SK-N-SH treated with all-trans-retinoic acid at 6 μM for 48 hours (cell line): Measurements from ENCODE around the gene IFI27L1.

Experiments
- ARNTL ChIP-seq: fragments of 450-650 bp; formaldehyde crosslinking; IDR thresholded peaks from 2 replicates; pipeline ENCODE4 v1.5.0; 2020; ENCODE audit warnings: low read depth, mild to moderate bottlenecking, moderate library complexity, borderline replicate concordance
- OSR1 ChIP-seq: fragments of 250-450 bp; sonication (Bioruptor Pico); IDR thresholded peaks from 2 replicates; pipeline ENCODE4 v1.8.0; 2022; ENCODE audit warnings: moderate library complexity, mild to moderate bottlenecking, inconsistent platforms
- TCF4 ChIP-seq: fragments of 250-450 bp; sonication (Bioruptor Pico); IDR thresholded peaks from 2 replicates; pipeline ENCODE4 v1.8.0; 2021; ENCODE audit warnings: mild to moderate bottlenecking, moderate library complexity, borderline replicate concordance
- TOX ChIP-seq: fragments of 250-450 bp; sonication (Bioruptor Pico); IDR thresholded peaks from 2 replicates; pipeline ENCODE4 v1.8.0; 2021; ENCODE audit warnings: mild to moderate bottlenecking, moderate library complexity, borderline replicate concordance
- TSHZ2 ChIP-seq: fragments of 250-450 bp; sonication (Bioruptor Pico); IDR thresholded peaks from 2 replicates; pipeline ENCODE4 v1.5.0; 2020; ENCODE audit warnings: mild to moderate bottlenecking, moderate library complexity
- ZC3H10 ChIP-seq: fragments of 250-450 bp; sonication (Bioruptor Pico); IDR thresholded peaks from 2 replicates; pipeline ENCODE4 v1.5.1; 2021; ENCODE audit warnings: mild to moderate bottlenecking, moderate library complexity
- ZFP30 ChIP-seq: fragments of 450-650 bp; formaldehyde crosslinking; IDR thresholded peaks from 2 replicates; pipeline ENCODE4 v1.5.0; 2022; ENCODE audit warnings: mild to moderate bottlenecking, moderate library complexity
- ZNF565 ChIP-seq: fragments of 450-650 bp; formaldehyde crosslinking; conservative IDR thresholded peaks from 2 replicates; pipeline ENCODE4 v1.5.0; 2020; ENCODE audit warnings: low read depth, mild to moderate bottlenecking, moderate library complexity
- ZNF70 ChIP-seq: fragments of 450-650 bp; formaldehyde crosslinking; IDR thresholded peaks from 2 replicates; pipeline ENCODE4 v1.5.0; 2020; ENCODE audit warnings: mild to moderate bottlenecking, moderate library complexity
- ZNF8 ChIP-seq: fragments of 450-650 bp; formaldehyde crosslinking; IDR thresholded peaks from 2 replicates; pipeline ENCODE4 v1.5.0; 2020; ENCODE audit warnings: mild to moderate bottlenecking, moderate library complexity
- TF ChIP-seq, protein P1 (sequence below): fragments of 250-450 bp; sonication (Bioruptor Pico); IDR thresholded peaks from 2 replicates; pipeline ENCODE4 v1.8.0; 2020; ENCODE audit warnings: mild to moderate bottlenecking, moderate library complexity, borderline replicate concordance

DNA sequence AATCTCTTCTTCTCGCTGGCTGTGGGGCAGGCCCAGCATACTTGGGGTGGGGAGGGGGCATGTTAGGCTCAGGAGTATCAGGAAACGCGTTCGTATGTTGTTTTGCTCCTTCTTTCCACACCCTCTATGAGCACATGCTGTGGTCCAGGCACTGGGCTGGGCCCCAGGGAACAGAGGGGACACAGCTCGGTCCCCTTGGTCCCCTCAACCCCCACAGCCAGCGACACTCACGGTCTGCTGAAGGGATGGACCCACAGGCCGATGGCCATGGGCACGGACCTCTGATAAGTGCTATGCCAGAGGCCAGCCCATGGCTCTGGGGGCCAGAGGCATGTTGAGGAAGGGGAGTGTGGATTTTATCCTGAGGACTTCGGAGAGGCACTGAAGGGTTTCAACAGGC is 35.6 kb downstream of the IFI27L1 start:
- TF ChIP-seq ARNTL (CRISPR knock-in tag) (no peak), ZNF8 (CRISPR knock-in tag) (no peak), TOX (CRISPR knock-in tag) (no peak), ZNF565 (CRISPR knock-in tag) (no peak), ZNF70 (CRISPR knock-in tag) (no peak), TCF4 (CRISPR knock-in tag) (no peak), TSHZ2 (CRISPR knock-in tag) (no peak), OSR1 (no peak), ZC3H10 (CRISPR knock-in tag) (no peak), ZFP30 (CRISPR knock-in tag) (no peak)
- TF ChIP-seq, protein P1, sequence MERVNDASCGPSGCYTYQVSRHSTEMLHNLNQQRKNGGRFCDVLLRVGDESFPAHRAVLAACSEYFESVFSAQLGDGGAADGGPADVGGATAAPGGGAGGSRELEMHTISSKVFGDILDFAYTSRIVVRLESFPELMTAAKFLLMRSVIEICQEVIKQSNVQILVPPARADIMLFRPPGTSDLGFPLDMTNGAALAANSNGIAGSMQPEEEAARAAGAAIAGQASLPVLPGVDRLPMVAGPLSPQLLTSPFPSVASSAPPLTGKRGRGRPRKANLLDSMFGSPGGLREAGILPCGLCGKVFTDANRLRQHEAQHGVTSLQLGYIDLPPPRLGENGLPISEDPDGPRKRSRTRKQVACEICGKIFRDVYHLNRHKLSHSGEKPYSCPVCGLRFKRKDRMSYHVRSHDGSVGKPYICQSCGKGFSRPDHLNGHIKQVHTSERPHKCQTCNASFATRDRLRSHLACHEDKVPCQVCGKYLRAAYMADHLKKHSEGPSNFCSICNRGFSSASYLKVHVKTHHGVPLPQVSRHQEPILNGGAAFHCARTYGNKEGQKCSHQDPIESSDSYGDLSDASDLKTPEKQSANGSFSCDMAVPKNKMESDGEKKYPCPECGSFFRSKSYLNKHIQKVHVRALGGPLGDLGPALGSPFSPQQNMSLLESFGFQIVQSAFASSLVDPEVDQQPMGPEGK (CRISPR knock-in tag) = no peak
